ENCODE measurements around the gene TNFRSF25.

The TNFRSF25 gene

GRCh38 chr1:6419804-6420453 is 46.0 kb downstream of the TNFRSF25 start, which contains the start of gene HES2:
Gene HES2 (minus strand): TSS chr1:6419919. CDS start chr1:6419820, 99 bp downstream.
- in situ Hi-C loops (cut with MboI; ENCODE audit: low sequenced_read_pairs): loop anchor here (25.0 kb wide), 1 partner anchor 158 kb away; the partner anchor contains the start of gene GPR153

- in situ Hi-C loops (cut with MboI; ENCODE audit: low sequenced_read_pairs): loop anchor here (25.0 kb wide), 1 partner anchor 157 kb away; the partner anchor contains the start of gene GPR153
Measured at GRCh38 chr1:6419397-6419803, 46.6 kb downstream of the TNFRSF25 start.

- in situ Hi-C loops (cut with MboI; ENCODE audit: low sequenced_read_pairs): loop anchor here (25.0 kb wide), 1 partner anchor 157 kb away; the partner anchor contains the start of gene GPR153
Measured at GRCh38 chr1:6418668-6419396, 47.1 kb downstream of the TNFRSF25 start.

GRCh38 chr1:6417961-6418667 is 47.9 kb downstream of the TNFRSF25 start:
- in situ Hi-C loops (cut with MboI; ENCODE audit: low sequenced_read_pairs): loop anchor here (25.0 kb wide), 1 partner anchor 156 kb away; the partner anchor contains the start of gene GPR153

- in situ Hi-C loops (cut with MboI; ENCODE audit: low sequenced_read_pairs): loop anchor here (25.0 kb wide), 1 partner anchor 155 kb away; the partner anchor contains the start of gene GPR153
Measured at GRCh38 chr1:6416906-6417305, 49.1 kb downstream of the TNFRSF25 start.

- in situ Hi-C loops (cut with MboI; ENCODE audit: low sequenced_read_pairs): loop anchor here (25.0 kb wide), 1 partner anchor 154 kb away; the partner anchor contains the start of gene GPR153
Measured at GRCh38 chr1:6416295-6416656, 49.7 kb downstream of the TNFRSF25 start.

GRCh38 chr1:6414881-6415626 is 50.9 kb downstream of the TNFRSF25 start:
- in situ Hi-C loops (cut with MboI; ENCODE audit: low sequenced_read_pairs): loop anchor here (25.0 kb wide), 1 partner anchor 153 kb away; the partner anchor contains the start of gene GPR153

GRCh38 chr1:6414443-6414844 is 51.5 kb downstream of the TNFRSF25 start:
- in situ Hi-C loops (cut with MboI; ENCODE audit: low sequenced_read_pairs): loop anchor here (25.0 kb wide), 1 partner anchor 152 kb away; the partner anchor contains the start of gene GPR153

- in situ Hi-C loops (cut with MboI; ENCODE audit: low sequenced_read_pairs): loop anchor here (25.0 kb wide), 1 partner anchor 151 kb away; the partner anchor contains the start of gene GPR153
Measured at GRCh38 chr1:6412896-6413295, 53.1 kb downstream of the TNFRSF25 start.

All from HL-60/S4 treated with phorbol 12-myristate 13-acetate at 8.2 ng/mL for 4 days and 3 days (cell line).